Measurements from ENCODE around the gene MEOX1. TPM values are rescaled to one million over a fixed set of nuclear protein-coding genes. Genes with fewer than 3 reads are reported as not detected.

MEOX1 gene
- total and polyA plus RNA-seq, 2 of the 13 experiments (the other 11 are each of a cell fraction or from before 2014, with no cell fraction given): not detected

DNA sequence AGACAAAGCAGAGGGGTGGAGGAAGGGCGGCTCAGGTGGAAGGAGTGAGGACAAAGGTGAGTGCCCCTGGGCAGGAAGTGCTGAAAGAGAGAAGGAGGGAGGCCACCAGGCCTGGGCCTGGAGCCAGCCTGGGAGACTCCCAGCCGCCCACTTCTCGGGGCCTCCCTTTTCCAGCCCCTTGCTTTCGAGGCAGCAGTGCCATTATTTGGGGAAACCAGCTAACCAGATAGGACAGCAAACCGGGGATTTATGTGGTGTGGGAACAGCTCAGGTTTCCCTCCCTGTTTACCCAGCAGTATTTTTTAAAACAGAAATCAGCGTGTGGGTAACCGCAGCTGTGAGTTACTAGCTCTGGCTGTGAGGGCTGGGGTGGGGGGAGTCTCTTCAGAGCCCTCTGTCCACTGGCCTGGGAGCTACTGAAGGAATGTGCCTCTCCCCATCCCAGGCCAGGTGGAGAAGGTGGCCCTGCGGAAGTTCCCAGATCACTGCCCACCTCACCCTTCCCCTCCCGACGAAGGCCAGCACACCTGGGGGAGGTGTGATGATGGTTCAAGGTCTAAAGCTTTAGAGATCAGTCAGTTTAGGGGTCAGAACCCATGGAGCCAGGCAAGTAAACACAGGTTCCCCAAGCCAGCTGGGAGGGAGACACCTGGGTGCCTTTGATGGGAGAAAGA is 8.4 kb upstream of the MEOX1 start (continued):
- no peak for TF ChIP-seq ZFP36 (IDR thresholded peaks at IDR 0.05; ENCODE audit: borderline replicate concordance, low read depth, low read length, partially characterized antibody)
- no peak for TF ChIP-seq MAFK (conservative IDR thresholded peaks at IDR 0.05 in 1 of 2, IDR thresholded peaks at IDR 0.05 in 1 of 2; ENCODE audit: low read length in 2 of 2)
- no peak for TF ChIP-seq ZNF75D (CRISPR knock-in tag; IDR thresholded peaks at IDR 0.05; ENCODE audit: borderline replicate concordance)
- 0 out of 2 replicates have a peak, but pooled peaks have one; percentile 46 for TF ChIP-seq MEIS2 (CRISPR knock-in tag; IDR thresholded peaks at IDR 0.05)
- TF ChIP-seq CAMTA2 (CRISPR knock-in tag; IDR thresholded peaks at IDR 0.05; ENCODE audit: borderline replicate concordance): no peak
- TF ChIP-seq KLF13 (CRISPR knock-in tag; IDR thresholded peaks at IDR 0.05): no peak
- TF ChIP-seq, protein P1, sequence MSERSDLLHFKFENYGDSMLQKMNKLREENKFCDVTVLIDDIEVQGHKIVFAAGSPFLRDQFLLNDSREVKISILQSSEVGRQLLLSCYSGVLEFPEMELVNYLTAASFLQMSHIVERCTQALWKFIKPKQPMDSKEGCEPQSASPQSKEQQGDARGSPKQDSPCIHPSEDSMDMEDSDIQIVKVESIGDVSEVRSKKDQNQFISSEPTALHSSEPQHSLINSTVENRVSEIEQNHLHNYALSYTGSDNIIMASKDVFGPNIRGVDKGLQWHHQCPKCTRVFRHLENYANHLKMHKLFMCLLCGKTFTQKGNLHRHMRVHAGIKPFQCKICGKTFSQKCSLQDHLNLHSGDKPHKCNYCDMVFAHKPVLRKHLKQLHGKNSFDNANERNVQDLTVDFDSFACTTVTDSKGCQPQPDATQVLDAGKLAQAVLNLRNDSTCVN (CRISPR knock-in tag; IDR thresholded peaks at IDR 0.05; ENCODE audit: borderline replicate concordance): no peak
- TF ChIP-seq TERF1 (CRISPR knock-in tag; IDR thresholded peaks at IDR 0.05): no peak
- TF ChIP-seq ADNP (CRISPR knock-in tag; IDR thresholded peaks at IDR 0.05): no peak
- no peak; the same call in 1 of the 2 replicates for TF ChIP-seq MXD4 (CRISPR knock-in tag; IDR thresholded peaks at IDR 0.05)
- TF ChIP-seq SETDB1 (CRISPR knock-in tag; IDR thresholded peaks at IDR 0.05; ENCODE audit: borderline replicate concordance): no peak
- no peak for TF ChIP-seq ZNF318 (CRISPR knock-in tag; IDR thresholded peaks at IDR 0.05)
- TF ChIP-seq TFDP2 (CRISPR knock-in tag; IDR thresholded peaks at IDR 0.05): no peak
- no peak for TF ChIP-seq CENPX (CRISPR knock-in tag; IDR thresholded peaks at IDR 0.05)
- TF ChIP-seq KAT8 (CRISPR knock-in tag; IDR thresholded peaks at IDR 0.05): peak; percentile 52
